T-helper 2 cell (primary cell): ENCODE data around the gene NFKBIA.
"Not testable (repeated sequence)": the region's sequence is repeated elsewhere in the genome, so short reads cannot be mapped to it uniquely, and the experiment has no call there.

ENCODE experiments used
- DNase-seq, 5 experiments: peaks; one replicate each; pipeline versions ENCODE4 v3.0.0 to v3.0.0-alpha.2; 2012 to 2022

NFKBIA gene

GRCh38 chr14:35407306-35407630 is 2.7 kb upstream of the NFKBIA start:
- DNase-seq: no peak

- peak in 1 of 5 experiments; percentile 63 for DNase-seq
Observed at GRCh38 chr14:35406506-35407305, 2.2 kb upstream of the NFKBIA start.

DNA sequence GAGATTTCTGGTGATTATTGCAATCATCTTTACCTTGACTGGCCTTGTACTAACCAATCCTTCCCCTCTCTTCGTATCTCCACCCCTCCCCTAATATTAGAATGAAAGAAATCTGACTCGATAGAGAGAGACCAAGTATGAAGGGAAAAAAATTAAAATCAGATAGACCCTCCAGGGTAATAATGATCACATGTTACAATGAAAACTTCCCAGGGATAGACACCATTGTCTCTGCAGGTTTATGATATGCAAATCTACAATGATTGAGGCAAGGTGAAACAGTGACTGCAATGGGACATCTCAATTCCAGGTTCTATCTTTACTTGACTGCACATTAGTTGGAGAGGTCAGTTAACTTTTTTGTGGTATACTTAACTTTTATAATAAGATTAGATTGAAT is 1.5 kb upstream of the NFKBIA start:
- DNase-seq: no peak

DNA sequence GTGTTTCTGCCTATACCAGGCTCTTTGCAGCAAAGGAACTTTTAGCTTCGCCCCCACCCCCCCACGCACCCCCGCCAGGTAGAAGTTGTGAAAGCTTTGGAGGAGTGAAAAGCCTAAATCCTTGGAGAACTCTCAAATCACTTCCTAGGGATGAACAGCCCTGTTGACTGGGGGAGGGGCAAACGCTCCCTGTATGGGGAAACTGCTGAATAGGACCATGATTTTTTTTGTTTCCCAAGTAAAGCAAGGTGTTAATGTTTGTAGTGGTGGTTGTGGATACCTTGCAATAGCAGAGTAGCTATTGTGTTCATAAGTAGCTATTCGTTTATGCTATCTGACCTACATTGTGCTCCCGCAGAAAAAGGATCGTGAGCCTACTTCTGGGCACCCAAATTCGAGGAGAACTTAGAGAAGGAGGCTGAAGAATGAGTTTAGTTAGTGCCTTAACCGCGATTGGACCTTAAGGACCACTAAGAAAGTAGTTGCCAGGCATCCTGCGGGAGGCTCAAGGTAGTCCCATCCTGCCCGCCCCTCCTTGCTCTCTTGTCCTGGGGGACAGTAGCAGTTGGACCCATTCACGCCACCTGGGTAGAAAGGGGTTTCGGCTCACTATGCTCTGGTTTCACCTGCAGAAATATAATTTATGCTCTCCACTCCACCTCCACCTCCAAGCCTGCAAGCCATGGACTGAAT is 901 bp upstream of the NFKBIA start:
- DNase-seq: peak in 1 of 5 experiments; percentile 10

- peak; percentile 91 to 95 (median 94) for DNase-seq
Observed at GRCh38 chr14:35403603-35404448, 723 bp downstream of the NFKBIA start.

DNA sequence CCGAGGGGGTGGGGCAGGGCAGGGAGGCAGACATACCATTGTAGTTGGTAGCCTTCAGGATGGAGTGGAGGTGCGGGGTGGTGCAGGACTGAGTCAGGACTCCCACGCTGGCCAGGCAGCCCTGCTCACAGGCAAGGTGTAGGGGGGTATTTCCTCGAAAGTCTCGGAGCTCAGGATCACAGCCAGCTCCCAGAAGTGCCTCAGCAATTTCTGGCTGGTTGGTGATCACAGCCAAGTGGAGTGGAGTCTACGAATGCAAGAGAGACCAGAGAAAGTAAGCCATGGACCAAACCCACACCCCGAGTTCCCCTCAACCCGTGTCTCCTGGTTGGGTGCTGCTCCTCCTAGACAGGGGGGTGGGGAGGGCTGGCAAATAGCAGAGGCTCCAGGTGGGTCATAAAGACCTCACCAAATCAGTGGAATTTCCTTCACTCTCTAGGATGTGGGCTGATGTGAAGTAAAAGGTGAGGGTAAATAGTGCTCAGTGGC is 1.4 kb downstream of the NFKBIA start:
- DNase-seq: peak in 4 of 5 experiments; percentile 17 to 43 (median 34)

DNA sequence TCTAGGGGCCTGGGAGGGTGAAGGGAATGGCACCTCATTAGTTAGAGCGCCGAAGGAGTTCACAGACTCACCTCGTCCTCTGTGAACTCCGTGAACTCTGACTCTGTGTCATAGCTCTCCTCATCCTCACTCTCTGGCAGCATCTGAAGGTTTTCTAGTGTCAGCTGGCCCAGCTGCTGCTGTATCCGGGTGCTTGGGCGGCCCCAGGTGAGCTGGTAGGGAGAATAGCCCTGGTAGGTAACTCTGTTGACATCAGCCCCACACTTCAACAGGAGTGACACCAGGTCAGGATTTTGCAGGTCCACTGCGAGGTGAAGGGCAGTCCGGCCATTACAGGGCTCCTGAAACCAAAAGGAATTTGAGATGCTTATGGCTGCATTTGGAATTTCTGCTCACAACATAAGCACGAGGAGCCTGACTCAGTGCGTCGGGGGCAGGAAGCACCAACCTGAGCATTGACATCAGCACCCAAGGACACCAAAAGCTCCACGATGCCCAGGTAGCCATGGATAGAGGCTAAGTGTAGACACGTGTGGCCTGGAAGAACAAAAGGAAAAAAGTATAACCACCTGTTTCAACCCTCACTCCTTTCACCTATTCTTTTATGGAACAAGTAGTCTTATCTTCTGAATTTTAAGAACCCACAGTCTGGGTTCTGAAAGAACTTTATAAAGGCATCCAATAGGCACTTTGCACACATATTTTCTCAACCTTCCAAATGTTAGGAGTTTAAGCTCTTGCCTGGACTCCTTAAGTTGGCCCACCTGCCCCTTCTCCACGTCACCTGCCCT is 2.0 kb downstream of the NFKBIA start:
- DNase-seq: peak in 4 of 5 experiments; percentile 21 to 72 (median 39)

GRCh38 chr14:35401422-35402265 is 2.9 kb downstream of the NFKBIA start:
- DNase-seq: peak in 1 of 5 experiments; percentile 27

- peak in 4 of 5 experiments; percentile 24 to 49 (median 40) for DNase-seq
Observed at GRCh38 chr14:35400648-35401421, 3.7 kb downstream of the NFKBIA start.

DNA sequence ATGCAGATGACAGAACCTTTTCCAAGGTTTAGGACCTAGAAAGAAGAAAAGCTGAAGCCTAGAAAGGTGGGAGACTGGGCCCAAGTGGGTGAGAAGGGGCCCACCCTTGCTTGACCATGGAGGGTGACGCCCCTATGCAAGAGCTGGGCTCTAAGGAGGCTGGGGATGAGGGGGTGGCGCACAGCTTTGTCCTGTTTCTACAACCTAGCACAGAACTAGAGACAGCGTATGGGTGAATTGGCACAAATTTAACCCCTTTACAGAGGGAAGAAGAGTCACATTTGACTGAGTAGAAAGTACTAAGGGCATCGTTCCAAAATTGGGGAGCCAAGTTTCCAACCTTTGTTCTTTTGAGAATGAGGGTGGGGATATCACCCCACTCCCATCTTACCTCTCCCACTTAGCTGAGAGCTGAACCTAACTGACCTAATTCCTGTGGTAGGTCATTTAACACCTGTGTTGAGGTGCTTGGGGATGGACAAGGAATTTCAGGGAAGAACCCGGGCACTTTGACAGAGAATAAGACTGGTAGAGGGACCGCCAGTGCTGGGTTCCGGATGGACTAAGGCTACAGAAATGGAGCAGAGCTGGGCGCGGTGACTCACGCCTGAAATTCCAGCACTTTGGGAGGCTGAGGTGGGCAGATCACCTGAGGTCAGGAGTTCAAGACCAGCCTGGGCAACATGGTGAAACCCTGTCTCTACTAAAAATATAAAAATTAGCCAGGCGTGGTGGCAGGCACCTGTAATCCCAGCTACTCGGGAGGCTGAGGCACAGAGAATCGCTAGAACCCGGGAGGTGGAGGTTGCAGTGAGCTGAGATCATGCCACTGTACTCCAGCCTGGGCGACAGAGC is 5.2 kb downstream of the NFKBIA start:
- DNase-seq: peak in 1 of 5 experiments; percentile 34

- no peak for DNase-seq
Observed at GRCh38 chr14:35398071-35398584, 6.4 kb downstream of the NFKBIA start.

- not testable (repeated sequence) for DNase-seq
Observed at GRCh38 chr14:35396610-35397009, 7.9 kb downstream of the NFKBIA start.

DNA sequence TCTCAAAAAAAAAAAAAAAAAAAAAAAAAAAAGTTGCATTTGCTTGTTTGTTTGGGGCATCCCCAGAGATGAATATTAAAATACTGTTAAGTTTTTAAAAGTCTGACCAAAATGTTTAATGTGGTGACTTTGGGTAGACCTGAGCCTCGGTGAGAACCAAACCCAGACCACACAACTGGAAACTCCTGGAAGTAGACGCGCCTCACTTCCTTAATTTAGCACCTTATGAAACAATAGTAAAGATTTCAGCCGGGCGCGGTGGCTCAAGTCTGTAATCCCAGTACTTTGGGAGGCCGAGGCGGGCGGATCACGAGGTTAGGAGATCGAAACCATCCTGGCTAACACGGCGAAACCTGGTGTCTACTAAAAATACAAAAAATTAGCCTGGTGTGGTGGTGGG is 9.3 kb downstream of the NFKBIA start:
- no peak for DNase-seq

DNA sequence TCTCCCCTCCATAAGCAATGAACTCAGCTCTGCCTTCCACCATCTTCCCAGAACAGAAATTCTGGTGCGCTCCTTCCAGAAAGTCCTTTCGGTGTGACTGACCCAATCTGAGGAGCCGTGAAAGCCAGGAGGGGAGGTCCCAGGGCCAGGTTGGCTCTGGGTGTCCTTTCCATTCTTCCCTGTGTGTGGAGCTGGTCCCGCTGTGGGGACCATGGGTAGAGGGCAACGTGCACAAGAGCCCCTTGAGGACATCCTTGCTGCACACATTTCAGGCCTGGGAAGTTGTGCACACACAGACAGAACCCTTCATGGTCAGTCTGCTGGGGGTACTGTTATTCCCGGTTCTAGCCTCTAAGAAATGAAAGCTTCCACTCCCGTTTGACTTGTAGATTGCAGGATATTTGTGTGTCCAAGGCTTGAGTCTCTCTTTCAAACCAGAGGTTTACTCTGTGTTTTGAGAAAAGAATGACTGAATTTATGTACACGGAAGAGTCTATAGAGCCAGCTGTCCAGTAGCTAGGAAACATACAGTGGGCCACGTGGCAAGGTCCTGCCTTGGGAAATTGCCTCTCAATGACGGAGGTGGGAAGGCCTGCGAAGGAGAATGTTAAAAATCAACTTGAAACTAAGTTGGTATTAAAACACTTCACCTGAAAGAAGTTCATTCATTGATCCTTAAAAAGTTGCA is 10.1 kb downstream of the NFKBIA start:
- DNase-seq: no peak

DNA sequence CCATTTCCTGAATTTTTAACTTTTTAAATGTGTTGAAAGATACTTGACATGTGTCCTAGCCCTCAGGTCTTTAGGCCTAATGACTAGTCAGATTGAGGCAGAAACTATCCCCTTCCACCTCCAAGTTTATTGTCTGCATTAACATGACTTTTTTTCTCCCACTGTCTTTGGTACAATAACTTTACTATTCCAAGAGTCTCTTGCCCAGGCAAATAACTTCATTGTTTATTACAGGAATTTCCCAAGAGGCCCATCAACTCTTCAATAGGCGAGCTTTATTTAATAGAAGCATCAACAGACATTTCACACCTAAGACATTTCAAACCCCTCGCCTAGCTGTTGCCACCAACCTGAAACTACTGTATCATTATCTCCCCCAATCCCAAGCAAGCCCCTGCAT is 10.7 kb downstream of the NFKBIA start:
- DNase-seq: no peak

DNA sequence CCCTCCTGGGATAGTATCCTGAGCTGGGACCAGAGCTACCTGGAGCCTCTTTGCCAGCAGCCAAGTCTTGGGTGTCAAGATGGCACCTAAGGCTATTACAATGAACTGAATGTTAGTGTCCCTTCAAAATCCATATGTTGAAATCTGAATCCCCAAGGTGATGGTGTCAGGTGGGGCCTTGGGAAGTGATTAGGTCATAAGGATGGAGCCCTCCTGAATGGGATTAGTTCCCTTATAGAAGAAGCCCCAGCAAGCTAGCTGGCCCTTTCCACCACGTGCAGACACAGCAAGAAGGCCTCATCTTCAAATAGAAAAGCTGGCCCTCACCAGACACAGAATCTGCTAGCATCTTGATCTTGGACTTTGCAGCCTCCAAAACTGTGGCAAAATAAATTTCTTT is 12.4 kb downstream of the NFKBIA start:
- DNase-seq: no peak

GRCh38 chr14:35391388-35391710 is 13.2 kb downstream of the NFKBIA start:
- no peak for DNase-seq

- peak in 1 of 5 experiments; percentile 71 for DNase-seq
Observed at GRCh38 chr14:35390577-35391387, 13.8 kb downstream of the NFKBIA start.
